ENCODE measurements around the gene PLA2G4C. TPM values are rescaled to one million over a fixed set of nuclear protein-coding genes. Genes with fewer than 3 reads are reported as not detected.
"Not testable (repeated sequence)": the region's sequence is repeated elsewhere in the genome, so short reads cannot be mapped to it uniquely, and the experiment has no call there.

Gene PLA2G4C
- total RNA-seq, 4 donors from 2014 or later, result 0.61 to 4.0 (median 1.3) TPM; not detected in 1

GRCh38 chr19:48085076-48085475, 25.5 kb downstream of the PLA2G4C start:
- intact Hi-C loops (cut with DNase I), result no loop called here
- no peak overlapping the region for H3K27ac ChIP-seq
- no peak overlapping the region for H3K4me3 ChIP-seq
- no peaks in the 10 kb centered on the region for H3K9me3 ChIP-seq
- no peak for TF ChIP-seq POLR2A (IDR thresholded peaks at IDR 0.05)
- WGBS, 2 donors, result 38 to 64% methylated on average over 2 of the region's 3 CpGs
- H3K4me1 ChIP-seq, result no peaks in the 10 kb centered on the region
- H3K27me3 ChIP-seq, result peaks cover 0 to 6% (median 0%) of the 10 kb centered on the region in 4 donors
- no peaks in the 10 kb centered on the region for H3K36me3 ChIP-seq
- no peak for DNase-seq

- WGBS, 2 donors, result 93 to 95% methylated on average over 5 of the region's 5 CpGs
- DNase-seq, result no peak
- H3K36me3 ChIP-seq, result peaks cover 0 to 7% (median 0%) of the 10 kb centered on the region in 3 donors
- H3K4me1 ChIP-seq, result no peaks in the 10 kb centered on the region
- TF ChIP-seq CTCF (IDR thresholded peaks at IDR 0.05) (no peak), POLR2A (IDR thresholded peaks at IDR 0.05) (no peak)
- no peaks in the 10 kb centered on the region for H3K27me3 ChIP-seq
- intact Hi-C loops (cut with DNase I), result no loop called here
- H3K27ac ChIP-seq, result no peak overlapping the region
- H3K4me3 ChIP-seq, result no peak overlapping the region
- no peaks in the 10 kb centered on the region for H3K9me3 ChIP-seq
Measured at GRCh38 chr19:48081106-48081505, 29.5 kb downstream of the PLA2G4C start.

DNA sequence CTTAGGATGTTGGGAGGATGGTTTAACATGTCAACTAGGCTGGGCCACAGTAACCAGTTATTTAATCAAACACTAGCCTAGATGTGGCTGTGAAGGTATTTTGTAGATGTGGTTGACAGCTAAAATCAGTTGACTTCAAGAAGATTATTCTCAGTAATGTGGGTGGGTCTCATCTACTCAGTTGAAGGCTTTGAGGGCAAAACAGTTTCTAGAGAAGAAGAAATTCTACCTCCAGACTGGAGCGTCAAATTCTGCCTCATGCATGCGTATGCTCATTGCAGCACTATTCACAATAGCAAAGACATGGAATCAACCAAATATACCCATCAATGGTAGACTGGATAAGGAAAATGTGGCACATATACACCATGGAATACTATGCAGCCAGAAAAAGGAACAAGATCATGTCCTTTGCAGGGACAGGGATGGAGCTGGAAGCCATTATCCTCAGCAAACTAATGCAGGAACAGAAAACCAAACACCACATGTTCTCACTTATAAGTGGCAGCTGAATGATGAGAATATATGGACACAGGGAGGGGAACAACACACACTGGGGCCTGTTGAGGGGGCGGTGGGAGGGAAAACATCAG, 40.3 kb downstream of the PLA2G4C start:
- H3K4me1 ChIP-seq; DNase-seq; H3K9me3 ChIP-seq; H3K27ac ChIP-seq; intact Hi-C loops (cut with DNase I); H3K27me3 ChIP-seq; H3K36me3 ChIP-seq; H3K4me3 ChIP-seq: not testable (repeated sequence)
- WGBS, 2 donors, result 85 to 91% methylated on average over 3 of the region's 3 CpGs

GRCh38 chr19:48069435-48069834, 41.2 kb downstream of the PLA2G4C start:
- intact Hi-C loops (cut with DNase I), result no loop called here
- Histone ChIP-seq H3K27ac (no peak overlapping the region), H3K4me1 (no peaks in the 10 kb centered on the region), H3K27me3 (no peaks in the 10 kb centered on the region), H3K9me3 (no peaks in the 10 kb centered on the region), H3K4me3 (no peak overlapping the region), H3K36me3 (no peaks in the 10 kb centered on the region)
- no peak for TF ChIP-seq CTCF (IDR thresholded peaks at IDR 0.05)
- TF ChIP-seq POLR2A (IDR thresholded peaks at IDR 0.05), result no peak
- no peak for DNase-seq
- WGBS, 2 donors, result 61 to 63% methylated on average over 2 of the region's 2 CpGs

DNA sequence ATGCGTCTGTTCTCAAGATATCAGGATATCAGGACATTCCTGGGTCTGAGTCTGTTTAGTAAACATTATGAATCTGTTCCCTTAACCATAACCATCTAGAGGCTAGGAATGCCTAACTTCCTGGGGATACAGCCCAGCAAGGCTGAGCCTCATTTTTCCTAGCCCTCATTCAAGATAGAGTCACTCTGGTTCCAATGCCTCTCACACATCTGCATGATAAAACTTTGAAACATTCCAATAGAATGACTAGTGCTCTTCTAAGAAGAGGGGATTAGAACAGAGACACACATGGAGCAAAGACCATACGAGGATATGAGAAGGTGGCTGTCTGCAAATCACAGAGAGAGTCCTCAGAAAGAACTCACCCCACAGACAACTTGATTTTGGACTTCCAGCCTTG, 46.1 kb downstream of the PLA2G4C start:
- DNase-seq, result no peak
- WGBS, 2 donors, result 60 to 61% methylated on average over 2 of the region's 2 CpGs
- intact Hi-C loops (cut with DNase I), result no loop called here
- no peak overlapping the region for H3K4me3 ChIP-seq
- H3K9me3 ChIP-seq, result no peaks in the 10 kb centered on the region
- TF ChIP-seq CTCF (IDR thresholded peaks at IDR 0.05), result no peak
- TF ChIP-seq POLR2A (IDR thresholded peaks at IDR 0.05), result no peak
- no peaks in the 10 kb centered on the region for H3K36me3 ChIP-seq
- H3K27me3 ChIP-seq, result peaks cover 0 to 14% (median 0%) of the 10 kb centered on the region in 4 donors
- H3K27ac ChIP-seq, result no peak overlapping the region
- no peaks in the 10 kb centered on the region for H3K4me1 ChIP-seq

- intact Hi-C loops (cut with DNase I), result no loop called here
- Histone ChIP-seq H3K4me3 (no peak overlapping the region), H3K4me1 (no peaks in the 10 kb centered on the region), H3K27me3 (peaks cover 0 to 14% (median 0%) of the 10 kb centered on the region in 4 donors), H3K9me3 (no peaks in the 10 kb centered on the region), H3K36me3 (no peaks in the 10 kb centered on the region), H3K27ac (no peak overlapping the region)
- TF ChIP-seq CTCF (IDR thresholded peaks at IDR 0.05) (no peak), POLR2A (IDR thresholded peaks at IDR 0.05) (no peak)
- no peak for DNase-seq
- WGBS, 2 donors, result 55% methylated on average over 18 to 36 of the region's 37 CpGs
Measured at GRCh38 chr19:48061401-48062344, 48.9 kb downstream of the PLA2G4C start.
